Keratinocyte (primary cell): Measurements from ENCODE around the gene CHCHD6. TPM values are rescaled to one million over a fixed set of nuclear protein-coding genes. Genes with fewer than 3 reads are reported as not detected.

Experiments
- DNase-seq: peaks from one replicate; pipeline ENCODE4 v3.0.0-alpha.2; 2011; ENCODE audit warnings: low read depth, missing footprints, low spot score
- FAIRE-seq: peaks from 2 replicates; lab custom pipeline; 2011; peaks lifted over from hg19 to GRCh38; lab: Jason Lieb, UNC
- H2AFZ ChIP-seq: 2 replicates; pipeline ENCODE4 v1.6.0; 2012; ENCODE audit warnings: low read length, control low read depth, inconsistent platforms; ENCODE audit not compliant: control insufficient read depth
- H3K27ac ChIP-seq: 2 replicates; pipeline ENCODE4 v1.5.1; 2011; ENCODE audit warnings: low read length; ENCODE audit not compliant: control insufficient read depth, insufficient read depth
- H3K27me3 ChIP-seq: 3 replicates; pipeline ENCODE4 v1.6.0; 2011; ENCODE audit warnings: low read length; ENCODE audit not compliant: control insufficient read depth, insufficient read depth; ENCODE audit errors: extremely low read depth
- H3K36me3 ChIP-seq, 2 experiments: 2 replicates in 1 of 2; 3 replicates in 1 of 2; pipeline ENCODE4 v1.5.1; 2011; ENCODE audit warnings: low read length in 2 of 2, mild to moderate bottlenecking in 1 of 2; ENCODE audit not compliant: control insufficient read depth in 2 of 2, insufficient read depth in 2 of 2; ENCODE audit errors: extremely low read depth in 1 of 2
- H3K4me1 ChIP-seq: 3 replicates; pipeline ENCODE4 v1.5.1; 2011; ENCODE audit warnings: low read length; ENCODE audit not compliant: control insufficient read depth, insufficient read depth; ENCODE audit errors: extremely low read depth
- H3K4me2 ChIP-seq: 3 replicates; pipeline ENCODE4 v1.6.0; 2011; ENCODE audit warnings: low read depth, low read length; ENCODE audit not compliant: control insufficient read depth, insufficient read depth; ENCODE audit errors: extremely low read depth
- H3K4me3 ChIP-seq, 3 experiments: fragments of 200-600 bp in 1 of 3; sonication (generic) in 1 of 3; 2 replicates in 2 of 3; 3 replicates in 1 of 3; pipeline ENCODE4 v1.5.1; 2011 to 2016; ENCODE audit warnings: low read length in 3 of 3, mild to moderate bottlenecking in 3 of 3, control low read depth in 2 of 3, inconsistent platforms in 1 of 3, low read depth in 1 of 3, mixed read lengths in 1 of 3, mixed run types in 1 of 3, moderate library complexity in 1 of 3; ENCODE audit not compliant: control insufficient read depth in 2 of 3, insufficient read depth in 2 of 3; ENCODE audit errors: extremely low read depth in 1 of 3
- H3K79me2 ChIP-seq: 2 replicates; pipeline ENCODE4 v1.6.0; 2012; ENCODE audit warnings: low read length; ENCODE audit not compliant: control insufficient read depth, insufficient read depth
- H3K9ac ChIP-seq: 3 replicates; pipeline ENCODE4 v1.6.0; 2011; ENCODE audit warnings: low read length; ENCODE audit not compliant: control insufficient read depth, insufficient read depth; ENCODE audit errors: extremely low read depth
- H3K9me1 ChIP-seq: 3 replicates; pipeline ENCODE4 v1.6.0; 2011; ENCODE audit warnings: low read length; ENCODE audit not compliant: control insufficient read depth, insufficient read depth; ENCODE audit errors: extremely low read depth
- H3K9me3 ChIP-seq: 2 replicates; pipeline ENCODE4 v1.5.1; 2012; ENCODE audit warnings: low read depth, low read length; ENCODE audit not compliant: control insufficient read depth
- H4K20me1 ChIP-seq: 3 replicates; pipeline ENCODE4 v1.6.0; 2011; ENCODE audit warnings: low read length; ENCODE audit not compliant: control insufficient read depth, insufficient read depth; ENCODE audit errors: extremely low read depth
- CTCF ChIP-seq, 3 experiments: IDR thresholded peaks in 1 of 3; conservative IDR thresholded peaks in 1 of 3; optimal IDR thresholded peaks in 1 of 3; 2 replicates in 2 of 3; 3 replicates in 1 of 3; pipeline versions ENCODE3 to v1.5.1; 2011; ENCODE audit warnings: low read length in 3 of 3, mild to moderate bottlenecking in 3 of 3, moderate library complexity in 2 of 3, control low read depth in 1 of 3, inconsistent platforms in 1 of 3; ENCODE audit not compliant: insufficient read depth in 2 of 3; ENCODE audit errors: extremely low read depth in 1 of 3
- EZH2 ChIP-seq: IDR thresholded peaks from one replicate; pipeline ENCODE4 v1.6.1; 2012; ENCODE audit warnings: inconsistent platforms, mild to moderate bottlenecking, low read length, moderate library complexity
- dilution Hi-C: fragments of 300-500 bp; cut with MboI; formaldehyde crosslinking; loops from one replicate; pipeline ENCODE4 v1.7.0; 2020; ENCODE audit warnings: low sequenced_read_pairs; ENCODE audit not compliant: extremely low pct_ligation_motif_present
- polyA plus RNA-seq, 5 experiments: library from polyadenylated mRNA; depleted of rRNA in 3 of 5; stranded (reverse) in 3 of 5; stranded (forward) in 1 of 5; unstranded in 1 of 5; fragments of >200 nt; gene quantifications; 1 replicate in 1 of 5; 2 replicates in 3 of 5; 3 replicates in 1 of 5; pipeline versions ENCODE4 v1.2.1 to v1.2.3, GENCODE V29; 2011 to 2012; ENCODE audit warnings: missing spikeins in 2 of 5, low read depth in 1 of 5, low replicate concordance in 1 of 5

The CHCHD6 gene
- polyA plus RNA-seq, 1 donor (not counting 4 experiments of a cell fraction or from before 2014, with no cell fraction given), result 21.7 TPM

- peaks cover 18% of the 10 kb centered on the region for H3K4me1 ChIP-seq
- H3K36me3 ChIP-seq, result peaks cover 0 to 5% of the 10 kb centered on the region in 2 experiments
- H3K4me2 ChIP-seq, result peak overlapping the region; percentile 48
- H3K9ac ChIP-seq, result no peak overlapping the region
- TF ChIP-seq CTCF (optimal IDR thresholded peaks at IDR 0.05 in 1 of 3, IDR thresholded peaks at IDR 0.05 in 1 of 3, conservative IDR thresholded peaks at IDR 0.05 in 1 of 3; ENCODE audit: extremely low read depth in 1 of 3, insufficient read depth in 2 of 3, low read length in 3 of 3) (peak in 1 of 3 experiments; percentile 3), EZH2 (no peak)
- H3K27ac ChIP-seq, result no peak overlapping the region
- H2AFZ ChIP-seq, result peak overlapping the region; percentile 40
- H3K9me3 ChIP-seq, result no peaks in the 10 kb centered on the region
- no peaks in the 10 kb centered on the region for H4K20me1 ChIP-seq
- dilution Hi-C loops, result no loop called here
- H3K79me2 ChIP-seq, result no peaks in the 10 kb centered on the region
- H3K27me3 ChIP-seq, result no peaks in the 10 kb centered on the region
- H3K9me1 ChIP-seq, result no peaks in the 10 kb centered on the region
- FAIRE-seq, result no peak
- H3K4me3 ChIP-seq, result no peak overlapping the region
- DNase-seq, result no peak
Measured at GRCh38 chr3:126938520-126939337, 234.7 kb downstream of the CHCHD6 start.

- Histone ChIP-seq H3K27ac (no peak overlapping the region), H3K9me1 (no peaks in the 10 kb centered on the region), H3K4me2 (peak overlapping the region; percentile 48), H2AFZ (peak overlapping the region; percentile 40), H3K4me1 (peaks cover 18% of the 10 kb centered on the region), H4K20me1 (no peaks in the 10 kb centered on the region), H3K9ac (no peak overlapping the region), H3K27me3 (no peaks in the 10 kb centered on the region), H3K79me2 (no peaks in the 10 kb centered on the region), H3K9me3 (no peaks in the 10 kb centered on the region), H3K4me3 (no peak overlapping the region), H3K36me3 (peaks cover 0 to 5% of the 10 kb centered on the region in 2 experiments)
- TF ChIP-seq CTCF (optimal IDR thresholded peaks at IDR 0.05 in 1 of 3, IDR thresholded peaks at IDR 0.05 in 1 of 3, conservative IDR thresholded peaks at IDR 0.05 in 1 of 3; ENCODE audit: extremely low read depth in 1 of 3, insufficient read depth in 2 of 3, low read length in 3 of 3) (peak in 1 of 3 experiments; percentile 90), EZH2 (no peak)
- no peak for DNase-seq
- peak; percentile 86 for FAIRE-seq
- dilution Hi-C loops, result no loop called here
Measured at GRCh38 chr3:126939338-126939718, 235.3 kb downstream of the CHCHD6 start.
